ENCODE data around the gene CACNA1S.

CACNA1S gene

DNA sequence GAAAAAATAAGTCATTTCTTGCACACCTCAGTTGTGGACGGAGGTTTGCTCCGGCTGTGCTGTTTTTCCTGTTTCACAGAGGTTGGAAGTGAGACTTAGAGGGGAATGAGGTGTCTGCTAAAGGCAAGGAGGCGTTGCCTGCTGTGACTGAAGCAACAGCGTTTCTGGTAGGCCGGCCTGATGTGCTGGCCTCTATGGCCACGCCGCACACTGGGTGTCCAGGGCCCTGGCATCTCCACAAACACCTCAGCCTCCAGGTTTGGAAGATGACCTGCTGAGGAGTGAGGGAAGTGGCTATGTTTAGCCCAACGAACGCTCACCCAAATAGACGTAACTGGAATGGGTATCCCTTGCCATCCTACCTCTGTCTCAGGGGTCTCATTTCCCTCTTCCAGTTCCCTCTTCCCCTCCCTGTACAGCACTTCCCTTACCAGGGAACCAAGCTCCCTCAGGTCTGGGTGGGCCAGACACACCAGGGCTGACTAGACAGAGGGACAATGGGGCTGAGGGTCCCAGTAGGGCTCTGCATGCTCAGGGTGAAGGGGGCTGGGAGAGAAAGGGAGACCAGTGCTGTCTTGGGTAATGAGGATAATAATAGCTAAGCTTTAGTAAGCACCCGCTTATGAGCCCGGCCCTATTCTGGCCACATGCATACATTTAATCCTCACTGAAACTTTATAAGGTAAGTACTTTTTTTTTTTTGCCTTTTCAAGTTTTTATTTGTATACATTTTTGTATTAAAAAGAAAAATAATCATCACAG lies 11.9 kb downstream of the CACNA1S start:
- Histone ChIP-seq H3K4me1 (ENCODE audit: control insufficient read depth, insufficient read depth, low read length) (no peaks in the 10 kb centered on the region), H3K4me3 (ENCODE audit: low read length) (no peak overlapping the region), H3K36me3 (ENCODE audit: control insufficient read depth, insufficient read depth, low read length, severe bottlenecking) (no peaks in the 10 kb centered on the region), H3K9me3 (ENCODE audit: control insufficient read depth, low read length) (no peaks in the 10 kb centered on the region), H3K9ac (ENCODE audit: low read length) (no peak overlapping the region), H3K27me3 (replicated peaks; ENCODE audit: control insufficient read depth, insufficient read depth, low read length) (peaks cover 64% of the 10 kb centered on the region)
- DNase-seq (ENCODE audit: low read depth) = no peak

DNA sequence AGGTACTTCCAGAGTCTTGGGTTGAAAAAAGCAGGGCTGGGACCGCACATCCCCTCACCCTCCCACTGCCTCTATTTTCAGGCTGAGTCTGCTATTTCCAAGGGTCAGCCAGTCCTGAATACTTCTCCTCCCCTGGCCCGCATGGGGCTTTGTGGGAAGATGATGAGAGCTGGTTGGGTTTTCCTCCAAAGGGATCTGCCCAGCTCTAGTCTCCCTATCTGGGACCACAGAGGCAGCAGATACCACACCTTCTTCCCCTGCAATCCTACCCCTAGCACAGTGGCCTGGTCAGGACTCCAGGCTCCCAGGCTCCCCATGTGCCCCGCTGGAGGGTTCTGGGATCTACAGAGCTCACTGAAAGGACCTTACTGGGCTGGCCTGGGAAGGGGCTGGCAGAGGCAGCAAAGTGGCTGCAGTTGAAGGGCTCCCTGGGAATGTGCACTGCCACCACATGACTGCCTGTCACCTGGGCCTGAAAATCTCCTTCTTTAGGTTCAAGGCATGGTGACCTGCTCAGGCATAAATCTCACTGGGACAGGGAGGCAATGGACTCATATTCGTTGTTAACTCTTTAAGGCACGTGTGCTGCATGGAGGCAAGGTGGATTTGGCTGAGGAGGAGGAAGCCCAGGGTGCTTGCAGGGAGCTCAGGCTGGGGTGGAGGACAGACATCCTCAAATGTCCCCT lies 13.1 kb downstream of the CACNA1S start:
- Histone ChIP-seq H3K27me3 (replicated peaks; ENCODE audit: control insufficient read depth, insufficient read depth, low read length) (peaks cover 55% of the 10 kb centered on the region), H3K9ac (ENCODE audit: low read length) (no peak overlapping the region), H3K36me3 (ENCODE audit: control insufficient read depth, insufficient read depth, low read length, severe bottlenecking) (no peaks in the 10 kb centered on the region), H3K9me3 (ENCODE audit: control insufficient read depth, low read length) (no peaks in the 10 kb centered on the region), H3K4me3 (ENCODE audit: low read length) (no peak overlapping the region), H3K4me1 (ENCODE audit: control insufficient read depth, insufficient read depth, low read length) (no peaks in the 10 kb centered on the region)
- DNase-seq (ENCODE audit: low read depth) = no peak

DNA sequence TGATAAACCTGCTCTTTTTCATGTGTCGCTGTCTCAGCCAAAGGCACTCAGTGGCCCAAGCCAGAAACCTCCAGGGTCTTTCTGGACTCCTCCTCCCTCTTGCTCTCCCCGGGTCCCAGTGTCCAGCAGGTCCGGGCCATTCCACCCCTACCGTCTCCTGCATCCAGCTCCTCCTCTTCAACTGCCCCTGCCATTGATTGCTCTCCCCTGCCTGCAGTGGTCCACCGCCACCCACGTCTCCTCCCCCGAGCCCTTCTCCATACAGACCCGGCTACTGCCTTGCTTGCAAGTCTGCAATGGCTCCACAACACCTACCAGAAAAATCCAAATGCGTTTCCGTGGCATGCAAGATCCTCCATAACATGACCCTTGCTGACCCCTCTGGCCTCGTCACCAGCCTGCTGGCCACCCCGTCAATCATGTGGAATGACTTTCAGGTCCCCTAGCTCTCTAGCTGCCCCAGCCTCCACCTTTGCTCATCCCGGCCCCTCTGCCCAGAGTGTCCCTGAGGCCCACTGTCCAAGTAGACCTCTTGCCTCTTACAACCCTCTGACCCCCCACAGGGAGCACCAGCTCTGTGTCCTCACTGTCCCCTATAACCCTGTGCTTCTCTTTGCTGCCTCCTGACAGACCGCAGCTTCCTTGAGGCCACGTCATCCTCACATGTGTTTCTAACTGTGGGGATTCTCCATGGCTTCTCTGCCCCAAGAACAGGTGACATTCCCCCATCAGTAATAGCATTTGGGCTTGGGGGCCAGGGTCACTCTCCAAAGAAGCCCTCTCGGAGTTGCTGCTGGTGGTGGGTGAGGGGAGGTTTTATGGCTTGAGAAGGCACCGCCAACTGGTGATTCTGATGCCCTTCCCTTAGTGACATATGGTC lies 15.0 kb downstream of the CACNA1S start:
- Histone ChIP-seq H3K9me3 (ENCODE audit: control insufficient read depth, low read length) (no peaks in the 10 kb centered on the region), H3K4me3 (ENCODE audit: low read length) (no peak overlapping the region), H3K27me3 (replicated peaks; ENCODE audit: control insufficient read depth, insufficient read depth, low read length) (peaks cover 70% of the 10 kb centered on the region), H3K9ac (ENCODE audit: low read length) (no peak overlapping the region), H3K36me3 (ENCODE audit: control insufficient read depth, insufficient read depth, low read length, severe bottlenecking) (no peaks in the 10 kb centered on the region), H3K4me1 (ENCODE audit: control insufficient read depth, insufficient read depth, low read length) (no peaks in the 10 kb centered on the region)
- no peak for DNase-seq (ENCODE audit: low read depth)

DNA sequence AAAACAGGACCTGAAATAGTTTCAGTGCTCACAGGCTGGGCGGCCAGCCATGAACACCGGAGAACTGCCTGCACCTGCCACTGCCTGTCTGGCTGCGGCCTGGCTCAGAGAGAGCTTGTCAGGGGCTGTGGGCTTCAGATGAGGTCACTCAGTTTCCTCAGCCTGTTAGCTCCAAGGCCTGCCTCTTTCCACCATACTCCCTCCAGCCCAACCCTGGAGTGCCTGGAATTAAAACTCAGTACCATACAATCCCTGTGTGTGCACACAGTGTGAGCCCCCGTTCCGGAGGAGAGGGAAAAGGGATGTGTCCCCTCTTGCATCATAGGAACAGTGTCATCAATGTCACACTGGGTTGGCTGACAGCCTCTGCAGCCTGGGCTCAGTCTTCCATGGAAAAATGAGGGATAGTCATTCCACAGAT lies 16.2 kb downstream of the CACNA1S start:
- Histone ChIP-seq H3K9ac (ENCODE audit: low read length) (no peak overlapping the region), H3K27me3 (replicated peaks; ENCODE audit: control insufficient read depth, insufficient read depth, low read length) (peaks cover 74% of the 10 kb centered on the region), H3K4me1 (ENCODE audit: control insufficient read depth, insufficient read depth, low read length) (no peaks in the 10 kb centered on the region), H3K9me3 (ENCODE audit: control insufficient read depth, low read length) (no peaks in the 10 kb centered on the region), H3K36me3 (ENCODE audit: control insufficient read depth, insufficient read depth, low read length, severe bottlenecking) (no peaks in the 10 kb centered on the region), H3K4me3 (ENCODE audit: low read length) (no peak overlapping the region)
- no peak for DNase-seq (ENCODE audit: low read depth)

DNA sequence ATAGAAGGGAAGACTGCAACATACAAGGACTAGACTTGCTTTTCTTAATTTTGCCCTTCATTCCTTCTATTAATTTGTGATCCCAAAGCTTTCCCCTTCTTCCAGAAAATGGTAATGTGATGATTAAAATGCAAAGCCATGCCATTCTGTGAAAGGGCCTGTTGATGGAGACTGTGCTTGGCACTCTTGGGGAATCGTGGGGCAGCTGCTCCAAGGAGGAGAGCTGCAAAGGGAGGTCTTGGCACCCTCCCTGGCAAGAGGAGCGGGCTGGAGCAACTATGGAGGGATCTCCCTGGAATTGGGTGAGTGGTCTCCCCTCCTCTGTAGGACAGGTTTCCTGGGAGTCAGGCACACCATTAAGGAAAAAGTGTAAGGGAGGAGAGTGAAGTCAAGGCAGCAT lies 16.6 kb downstream of the CACNA1S start:
- no peaks in the 10 kb centered on the region for H3K9me3 ChIP-seq (ENCODE audit: control insufficient read depth, low read length)
- no peak for DNase-seq (ENCODE audit: low read depth)
- H3K4me1 ChIP-seq (ENCODE audit: control insufficient read depth, insufficient read depth, low read length) = no peaks in the 10 kb centered on the region
- H3K9ac ChIP-seq (ENCODE audit: low read length) = no peak overlapping the region
- H3K36me3 ChIP-seq (ENCODE audit: control insufficient read depth, insufficient read depth, low read length, severe bottlenecking) = no peaks in the 10 kb centered on the region
- H3K4me3 ChIP-seq (ENCODE audit: low read length) = no peak overlapping the region
- H3K27me3 ChIP-seq (replicated peaks; ENCODE audit: control insufficient read depth, insufficient read depth, low read length) = peaks cover 72% of the 10 kb centered on the region

DNA sequence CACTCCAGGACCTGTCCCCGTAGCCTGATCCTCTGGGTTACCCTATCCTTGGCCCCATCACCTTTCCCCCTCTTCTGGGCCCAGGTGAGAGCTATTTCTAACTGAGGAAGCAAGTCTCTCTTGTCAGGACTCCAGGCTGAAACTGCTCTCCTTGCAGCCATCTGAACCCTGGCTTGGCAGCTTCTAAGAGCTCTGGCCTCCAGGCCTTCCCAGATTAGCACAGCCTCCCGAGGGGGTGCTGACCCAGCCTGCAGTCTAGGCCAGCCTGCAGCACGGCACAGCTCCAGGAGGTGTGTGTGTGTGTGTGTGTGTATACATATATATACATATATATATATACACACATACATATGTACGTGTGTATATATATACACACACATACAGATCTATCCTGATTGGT lies 17.4 kb downstream of the CACNA1S start:
- H3K27me3 ChIP-seq (replicated peaks; ENCODE audit: control insufficient read depth, insufficient read depth, low read length) = peaks cover 64% of the 10 kb centered on the region
- H3K4me3 ChIP-seq (ENCODE audit: low read length) = no peak overlapping the region
- H3K9me3 ChIP-seq (ENCODE audit: control insufficient read depth, low read length) = no peaks in the 10 kb centered on the region
- DNase-seq (ENCODE audit: low read depth) = no peak
- H3K36me3 ChIP-seq (ENCODE audit: control insufficient read depth, insufficient read depth, low read length, severe bottlenecking) = no peaks in the 10 kb centered on the region
- no peak overlapping the region for H3K9ac ChIP-seq (ENCODE audit: low read length)
- H3K4me1 ChIP-seq (ENCODE audit: control insufficient read depth, insufficient read depth, low read length) = no peaks in the 10 kb centered on the region

DNA sequence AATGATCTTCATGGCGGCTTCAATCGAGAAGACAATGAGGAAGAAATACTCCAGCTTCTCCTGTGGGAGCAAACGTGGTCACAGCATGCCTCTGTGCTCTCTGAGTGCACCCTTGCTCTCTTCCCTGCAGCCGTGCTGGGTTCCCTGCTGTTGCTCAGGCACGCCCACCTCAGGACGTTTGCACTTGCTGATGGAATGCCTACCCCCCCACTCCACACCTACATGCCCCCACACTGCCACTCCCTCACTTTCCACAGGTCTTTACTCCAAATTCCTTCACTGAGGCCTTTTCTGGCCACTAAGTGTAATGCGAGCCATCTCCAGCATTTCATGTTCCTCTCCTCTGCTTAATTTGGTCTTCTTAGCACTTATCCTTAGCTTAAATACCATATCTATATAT lies 18.3 kb downstream of the CACNA1S start:
- Histone ChIP-seq H3K4me3 (ENCODE audit: low read length) (no peak overlapping the region), H3K4me1 (ENCODE audit: control insufficient read depth, insufficient read depth, low read length) (no peaks in the 10 kb centered on the region), H3K9me3 (ENCODE audit: control insufficient read depth, low read length) (no peaks in the 10 kb centered on the region), H3K27me3 (replicated peaks; ENCODE audit: control insufficient read depth, insufficient read depth, low read length) (peaks cover 56% of the 10 kb centered on the region), H3K36me3 (ENCODE audit: control insufficient read depth, insufficient read depth, low read length, severe bottlenecking) (no peaks in the 10 kb centered on the region), H3K9ac (ENCODE audit: low read length) (no peak overlapping the region)
- DNase-seq (ENCODE audit: low read depth) = no peak

DNA sequence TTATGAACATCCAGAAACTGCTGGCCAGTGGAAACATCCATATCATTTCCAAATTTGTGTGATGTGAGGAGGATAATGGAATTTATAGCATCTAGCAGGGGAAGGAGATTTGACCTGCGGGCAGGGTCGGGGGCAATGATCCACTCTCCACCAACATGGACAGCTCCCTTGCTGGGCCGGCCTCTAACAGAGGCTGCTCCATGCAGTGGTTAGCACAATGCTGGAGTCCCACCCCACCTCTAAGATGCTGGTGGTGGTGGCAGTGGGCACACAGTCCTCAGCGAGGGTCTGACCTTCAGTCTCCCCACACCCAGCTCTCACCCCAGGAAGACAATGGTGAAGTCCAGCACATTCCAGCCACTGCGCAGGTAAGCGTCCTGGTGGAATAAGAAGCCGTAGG lies 18.7 kb downstream of the CACNA1S start:
- Histone ChIP-seq H3K9me3 (ENCODE audit: control insufficient read depth, low read length) (no peaks in the 10 kb centered on the region), H3K4me1 (ENCODE audit: control insufficient read depth, insufficient read depth, low read length) (no peaks in the 10 kb centered on the region), H3K36me3 (ENCODE audit: control insufficient read depth, insufficient read depth, low read length, severe bottlenecking) (no peaks in the 10 kb centered on the region), H3K27me3 (replicated peaks; ENCODE audit: control insufficient read depth, insufficient read depth, low read length) (peaks cover 52% of the 10 kb centered on the region), H3K9ac (ENCODE audit: low read length) (no peak overlapping the region), H3K4me3 (ENCODE audit: low read length) (no peak overlapping the region)
- DNase-seq (ENCODE audit: low read depth) = no peak

DNA sequence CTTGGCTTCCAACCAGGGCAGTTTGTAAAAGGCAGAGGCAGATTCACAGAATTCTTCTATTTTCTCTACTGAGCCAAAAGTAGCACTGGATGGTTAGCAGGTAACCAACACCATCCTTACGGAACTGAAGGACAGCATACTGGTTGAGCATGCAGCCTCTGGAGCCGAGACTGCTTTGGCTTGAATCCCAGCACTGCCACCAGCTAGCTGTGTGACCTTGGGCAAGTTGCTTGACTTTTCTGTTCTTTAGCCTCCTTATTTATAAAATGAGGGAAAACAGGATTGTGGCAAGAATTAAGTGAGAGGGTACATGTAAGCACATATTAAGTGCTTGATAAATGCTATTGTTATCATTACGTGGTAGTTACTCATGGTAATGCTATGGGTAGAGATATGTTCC lies 19.5 kb downstream of the CACNA1S start:
- DNase-seq (ENCODE audit: low read depth) = no peak
- Histone ChIP-seq H3K36me3 (ENCODE audit: control insufficient read depth, insufficient read depth, low read length, severe bottlenecking) (no peaks in the 10 kb centered on the region), H3K4me1 (ENCODE audit: control insufficient read depth, insufficient read depth, low read length) (no peaks in the 10 kb centered on the region), H3K9ac (ENCODE audit: low read length) (no peak overlapping the region), H3K4me3 (ENCODE audit: low read length) (no peak overlapping the region), H3K9me3 (ENCODE audit: control insufficient read depth, low read length) (no peaks in the 10 kb centered on the region), H3K27me3 (replicated peaks; ENCODE audit: control insufficient read depth, insufficient read depth, low read length) (peaks cover 51% of the 10 kb centered on the region)

DNA sequence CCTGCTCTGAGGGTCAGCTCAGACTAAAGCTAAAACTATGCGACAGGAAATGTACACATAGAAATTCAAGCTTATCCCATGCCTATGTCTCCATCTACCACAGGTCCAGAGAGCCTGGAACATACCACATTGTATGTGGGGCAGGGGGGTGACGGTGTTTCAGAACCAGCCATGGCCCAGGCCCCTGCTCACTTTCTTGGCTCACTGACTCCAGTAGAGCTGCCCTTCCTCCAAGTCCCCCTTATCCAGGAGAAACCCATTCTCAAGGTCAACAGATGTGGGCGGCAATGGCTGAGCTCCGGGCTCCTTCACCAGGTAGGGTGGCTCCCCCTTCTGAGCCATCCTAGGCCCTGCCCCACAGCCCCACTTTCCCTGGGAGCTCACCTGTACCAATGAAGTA lies 21.0 kb downstream of the CACNA1S start:
- H3K36me3 ChIP-seq (ENCODE audit: control insufficient read depth, insufficient read depth, low read length, severe bottlenecking) = no peaks in the 10 kb centered on the region
- no peak overlapping the region for H3K4me3 ChIP-seq (ENCODE audit: low read length)
- peaks cover 48% of the 10 kb centered on the region for H3K27me3 ChIP-seq (replicated peaks; ENCODE audit: control insufficient read depth, insufficient read depth, low read length)
- no peaks in the 10 kb centered on the region for H3K9me3 ChIP-seq (ENCODE audit: control insufficient read depth, low read length)
- DNase-seq (ENCODE audit: low read depth) = no peak
- H3K9ac ChIP-seq (ENCODE audit: low read length) = no peak overlapping the region
- no peaks in the 10 kb centered on the region for H3K4me1 ChIP-seq (ENCODE audit: control insufficient read depth, insufficient read depth, low read length)

DNA sequence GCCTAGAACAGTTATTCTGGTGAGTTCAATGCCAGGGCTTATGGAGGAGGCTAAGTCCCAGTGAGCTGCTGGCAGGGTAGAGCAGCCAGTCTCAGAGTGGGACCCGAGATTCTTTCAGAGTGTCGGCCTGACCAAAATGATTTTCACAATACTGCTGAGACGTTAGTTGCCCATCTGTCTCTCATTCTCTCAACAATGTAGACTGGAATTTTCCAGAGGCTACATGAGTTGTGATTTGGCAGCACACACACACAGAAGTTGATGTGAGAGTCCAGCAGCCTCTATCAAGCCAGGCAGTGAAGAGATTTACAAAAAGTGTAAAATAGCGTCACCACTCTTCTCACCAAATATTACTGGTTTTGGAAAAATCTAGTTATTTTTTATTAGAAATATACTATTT lies 21.7 kb downstream of the CACNA1S start:
- H3K4me3 ChIP-seq (ENCODE audit: low read length) = no peak overlapping the region
- peak; percentile 86 for DNase-seq (ENCODE audit: low read depth)
- no peak overlapping the region for H3K9ac ChIP-seq (ENCODE audit: low read length)
- H3K9me3 ChIP-seq (ENCODE audit: control insufficient read depth, low read length) = no peaks in the 10 kb centered on the region
- H3K27me3 ChIP-seq (replicated peaks; ENCODE audit: control insufficient read depth, insufficient read depth, low read length) = peaks cover 49% of the 10 kb centered on the region
- H3K36me3 ChIP-seq (ENCODE audit: control insufficient read depth, insufficient read depth, low read length, severe bottlenecking) = no peaks in the 10 kb centered on the region
- no peaks in the 10 kb centered on the region for H3K4me1 ChIP-seq (ENCODE audit: control insufficient read depth, insufficient read depth, low read length)
